Occipital lobe (tissue), 2 donors: ENCODE measurements around the gene DNAJB2. TPM values are rescaled to one million over a fixed set of nuclear protein-coding genes. Genes with fewer than 3 reads are reported as not detected.

Experiments
- small RNA-seq: library from RNA; depleted of rRNA; stranded (forward); fragments of <200 nt; gene quantifications from one replicate; pipeline ENCODE3, GENCODE V24; 2014
- total RNA-seq: library from RNA; depleted of rRNA; stranded (reverse); fragments of >200 nt; gene quantifications from one replicate; pipeline ENCODE4 v1.2.3, GENCODE V29; 2014

DNAJB2 gene
- total RNA-seq, 1 donor from 2014 or later: 73.2 TPM

Small RNAs within 50 kb of the gene (small RNA-seq; reads per million reads assigned to genes)
- gene MIR153-1: 7.0 reads per million, percentile 91 among the genes with 10 or more reads in this experiment

Other genes starting within 250 kb of the DNAJB2 start
- 0.16 TPM for gene CFAP65, start 237.8 kb upstream of the DNAJB2 start, total RNA-seq
- 0.16 TPM for gene IHH, start 218.4 kb upstream of the DNAJB2 start, total RNA-seq
- gene NHEJ1, start 118.6 kb upstream of the DNAJB2 start, total RNA-seq: 9.2 TPM
- 0.31 TPM for gene SLC23A3, start 109.3 kb upstream of the DNAJB2 start, total RNA-seq
- gene CNPPD1, start 102.4 kb upstream of the DNAJB2 start, total RNA-seq: 39.3 TPM
- 73.8 TPM for gene RETREG2, start 101.1 kb upstream of the DNAJB2 start, total RNA-seq
- 14.5 TPM for gene ZFAND2B, start 72.6 kb upstream of the DNAJB2 start, total RNA-seq
- gene ABCB6, start 60.4 kb upstream of the DNAJB2 start, total RNA-seq: 32.0 TPM
- gene ATG9A, start 49.7 kb upstream of the DNAJB2 start, total RNA-seq: 24.5 TPM
- gene ANKZF1, start 49.6 kb upstream of the DNAJB2 start, total RNA-seq: 40.4 TPM
- gene GLB1L, start 33.9 kb upstream of the DNAJB2 start, total RNA-seq: 2.7 TPM
- 15.4 TPM for gene STK16, start 33.9 kb upstream of the DNAJB2 start, total RNA-seq
- not detected for gene TUBA4B, start 26.1 kb upstream of the DNAJB2 start, total RNA-seq
- 2.7 TPM for gene TUBA4A, start 25.4 kb upstream of the DNAJB2 start, total RNA-seq
- 32.6 TPM for gene PTPRN, start 30.0 kb downstream of the DNAJB2 start, total RNA-seq
- not detected for gene RESP18, start 53.4 kb downstream of the DNAJB2 start, total RNA-seq
- 17.5 TPM for gene DNPEP, start 108.5 kb downstream of the DNAJB2 start, total RNA-seq
- gene DES, start 139.0 kb downstream of the DNAJB2 start, total RNA-seq: 2.3 TPM
- 14.2 TPM for gene SPEG, start 155.5 kb downstream of the DNAJB2 start, total RNA-seq
- 7.5 TPM for gene GMPPA, start 219.5 kb downstream of the DNAJB2 start, total RNA-seq
- gene ASIC4, start 235.1 kb downstream of the DNAJB2 start, total RNA-seq: 8.3 TPM